Ectodermal cell (in vitro differentiated cells): Measurements from ENCODE around the gene ZRANB2. TPM values are rescaled to one million over a fixed set of nuclear protein-coding genes. Genes with fewer than 3 reads are reported as not detected.

Experiments
- H3K27ac ChIP-seq: 2 replicates; pipeline ENCODE4 v1.7.0; 2013; ENCODE audit warnings: mild to moderate bottlenecking, low read depth, low read length; ENCODE audit not compliant: insufficient read depth, poor library complexity, severe bottlenecking
- H3K27me3 ChIP-seq: 2 replicates; pipeline ENCODE4 v1.7.0; 2013; ENCODE audit warnings: mild to moderate bottlenecking, low read length; ENCODE audit not compliant: insufficient read depth, control insufficient read depth, poor library complexity, severe bottlenecking
- H3K36me3 ChIP-seq: one replicate; pipeline ENCODE4 v1.7.0; 2013; ENCODE audit warnings: low read length; ENCODE audit not compliant: control insufficient read depth, insufficient read depth
- H3K4me1 ChIP-seq: one replicate; pipeline ENCODE4 v1.7.0; 2013; ENCODE audit warnings: low read length; ENCODE audit not compliant: control insufficient read depth, insufficient read depth
- H3K4me3 ChIP-seq: 2 replicates; pipeline ENCODE4 v1.7.0; 2013; ENCODE audit warnings: low read depth, low read length, control low read depth; ENCODE audit not compliant: insufficient read depth
- H3K9me3 ChIP-seq: 2 replicates; pipeline ENCODE4 v1.7.0; 2013; ENCODE audit warnings: mild to moderate bottlenecking, low read length, moderate library complexity; ENCODE audit not compliant: control insufficient read depth
- WGBS, 2 experiments: methylation state at CpG; one replicate each; pipeline ENCODE4 v1.1.7; 2013; ENCODE audit warnings: missing lambda C conversion rate in 2 of 2; 5-methylcytosine and 5-hydroxymethylcytosine counted together
- polyA plus RNA-seq, 4 experiments: library from polyadenylated mRNA; stranded (reverse); fragments of 50-300 nt; gene quantifications; one replicate each; pipeline ENCODE4 v1.2.3, GENCODE V29; 2013

ZRANB2 gene
- 156 TPM for polyA plus RNA-seq (2013, experiment 1 of 4)
- 182 TPM for polyA plus RNA-seq (2013, experiment 2 of 4)
- polyA plus RNA-seq (2013, experiment 3 of 4), result 110 TPM
- polyA plus RNA-seq (2013, experiment 4 of 4), result 132 TPM

GRCh38 chr1:71080739-71081696 lies at the start of gene ZRANB2:
ZRANB2 (minus strand) TSS chr1:71081035; CDS start chr1:71080995, 40 bp downstream.
- Histone ChIP-seq H3K4me3 (peak within 1 kb of the TSS; percentile 83), H3K36me3 (peaks cover 16% of the 10 kb centered on the region), H3K27me3 (peaks cover 36% of the 10 kb centered on the region), H3K9me3 (no peaks in the 10 kb centered on the region), H3K27ac (peak within 1 kb of the TSS; percentile 76), H3K4me1 (peaks cover 5% of the 10 kb centered on the region)
- 0 to 1% methylated on average over 29 to 31 of the region's 33 CpGs for WGBS, 2 experiments

- no peaks in the 10 kb centered on the region for H3K27me3 ChIP-seq
- H3K9me3 ChIP-seq, result no peaks in the 10 kb centered on the region
- H3K4me1 ChIP-seq, result no peaks in the 10 kb centered on the region
- H3K4me3 ChIP-seq, result no peak overlapping the region
- H3K36me3 ChIP-seq, result no peaks in the 10 kb centered on the region
- H3K27ac ChIP-seq, result no peak overlapping the region
- 93 to 100% methylated on average over 2 of the region's 2 CpGs for WGBS, 2 experiments
Observed at GRCh38 chr1:71128060-71128459, 47.2 kb upstream of the ZRANB2 start.

- Histone ChIP-seq H3K36me3 (no peaks in the 10 kb centered on the region), H3K9me3 (no peaks in the 10 kb centered on the region), H3K27me3 (no peaks in the 10 kb centered on the region), H3K4me1 (no peaks in the 10 kb centered on the region), H3K27ac (no peak overlapping the region), H3K4me3 (no peak overlapping the region)
- WGBS, 2 experiments, result 89 to 93% methylated on average over 2 of the region's 2 CpGs
Observed at GRCh38 chr1:71118086-71118485, 37.3 kb upstream of the ZRANB2 start.

- Histone ChIP-seq H3K27me3 (no peaks in the 10 kb centered on the region), H3K4me3 (no peak overlapping the region), H3K27ac (no peak overlapping the region), H3K9me3 (no peaks in the 10 kb centered on the region), H3K36me3 (no peaks in the 10 kb centered on the region), H3K4me1 (no peaks in the 10 kb centered on the region)
- 73 to 78% methylated on average over 2 of the region's 2 CpGs for WGBS, 2 experiments
Observed at GRCh38 chr1:71116729-71117128, 35.9 kb upstream of the ZRANB2 start.

- H3K4me3 ChIP-seq, result no peak overlapping the region
- WGBS, 2 experiments, result 93 to 94% methylated on average over 7 to 8 of the region's 8 CpGs
- H3K9me3 ChIP-seq, result no peaks in the 10 kb centered on the region
- H3K27ac ChIP-seq, result no peak overlapping the region
- no peaks in the 10 kb centered on the region for H3K4me1 ChIP-seq
- H3K27me3 ChIP-seq, result no peaks in the 10 kb centered on the region
- H3K36me3 ChIP-seq, result no peaks in the 10 kb centered on the region
Observed at GRCh38 chr1:71106658-71107322, 26.0 kb upstream of the ZRANB2 start.

- H3K27ac ChIP-seq, result no peak overlapping the region
- WGBS, 2 experiments, result 92 to 100% methylated on average over 3 to 4 of the region's 4 CpGs
- H3K27me3 ChIP-seq, result no peaks in the 10 kb centered on the region
Observed at GRCh38 chr1:71104417-71104816, 23.6 kb upstream of the ZRANB2 start.

GRCh38 chr1:71101839-71102376 lies 21.1 kb upstream of the ZRANB2 start:
- Histone ChIP-seq H3K4me1 (no peaks in the 10 kb centered on the region), H3K36me3 (no peaks in the 10 kb centered on the region), H3K9me3 (no peaks in the 10 kb centered on the region), H3K27ac (no peak overlapping the region), H3K4me3 (no peak overlapping the region), H3K27me3 (no peaks in the 10 kb centered on the region)
- 85 to 89% methylated on average over 1 of the region's 1 CpG for WGBS, 2 experiments

More at GRCh38 chr1:71104417-71104816, 23.6 kb upstream of the ZRANB2 start:
- no peaks in the 10 kb centered on the region for H3K4me1 ChIP-seq
- no peak overlapping the region for H3K4me3 ChIP-seq
- H3K9me3 ChIP-seq, result no peaks in the 10 kb centered on the region
- H3K36me3 ChIP-seq, result no peaks in the 10 kb centered on the region

- H3K27me3 ChIP-seq, result no peaks in the 10 kb centered on the region
- H3K4me3 ChIP-seq, result no peak overlapping the region
- H3K27ac ChIP-seq, result no peak overlapping the region
- WGBS, 2 experiments, result 88 to 94% methylated on average over 1 of the region's 1 CpG
- no peaks in the 10 kb centered on the region for H3K9me3 ChIP-seq
- no peaks in the 10 kb centered on the region for H3K36me3 ChIP-seq
- no peaks in the 10 kb centered on the region for H3K4me1 ChIP-seq
Observed at GRCh38 chr1:71097428-71097827, 16.6 kb upstream of the ZRANB2 start.

- Histone ChIP-seq H3K4me1 (no peaks in the 10 kb centered on the region), H3K27ac (no peak overlapping the region), H3K27me3 (no peaks in the 10 kb centered on the region), H3K36me3 (no peaks in the 10 kb centered on the region), H3K9me3 (no peaks in the 10 kb centered on the region), H3K4me3 (no peak overlapping the region)
- WGBS, 2 experiments, result 95 to 100% methylated on average over 2 of the region's 2 CpGs
Observed at GRCh38 chr1:71094913-71095312, 14.1 kb upstream of the ZRANB2 start.

- Histone ChIP-seq H3K27me3 (no peaks in the 10 kb centered on the region), H3K36me3 (no peaks in the 10 kb centered on the region), H3K4me1 (no peaks in the 10 kb centered on the region), H3K4me3 (no peak overlapping the region), H3K27ac (no peak overlapping the region), H3K9me3 (no peaks in the 10 kb centered on the region)
- no CpG with 5 or more reads among the region's 1 CpG for WGBS, 2 experiments
Observed at GRCh38 chr1:71093938-71094337, 13.1 kb upstream of the ZRANB2 start.
